ENCODE data around the gene PLXNA1. TPM values are rescaled to one million over a fixed set of nuclear protein-coding genes. Genes with fewer than 3 reads are reported as not detected.

Gene PLXNA1
- total RNA-seq, 1 donor from 2014 or later: 63.3 TPM

DNA sequence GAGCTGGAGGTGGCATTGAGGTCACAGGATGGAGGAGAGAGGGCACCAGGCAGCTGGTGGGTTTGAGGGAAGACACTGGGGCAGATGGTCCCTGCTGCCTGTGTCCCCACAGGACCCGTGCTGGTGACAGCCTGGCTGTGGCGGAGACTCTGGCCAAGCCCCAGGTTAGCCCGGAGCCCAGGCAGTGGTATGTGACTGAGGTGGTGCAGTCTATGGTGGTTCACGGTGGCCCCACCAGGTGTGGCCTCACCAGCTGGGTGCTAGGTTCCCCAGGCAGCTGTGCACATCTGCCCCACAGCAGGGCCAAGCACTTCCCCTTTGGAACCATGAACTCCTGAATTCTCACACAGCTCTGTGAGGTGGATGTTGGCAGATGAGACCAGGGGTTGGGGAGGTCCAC, 15.4 kb downstream of the PLXNA1 start:
- no peaks in the 10 kb centered on the region for H3K9me3 Mint-ChIP-seq (ENCODE audit: unreplicated experiment)
- Histone ChIP-seq H3K9me3 (ENCODE audit: insufficient read depth, low read depth, low read length) (no peaks in the 10 kb centered on the region), H3K36me3 (ENCODE audit: insufficient read depth, low read length) (no peaks in the 10 kb centered on the region), H3K4me2 (ENCODE audit: low read length) (no peak overlapping the region), H2AFZ (ENCODE audit: low read depth, low read length) (no peak overlapping the region), H3K4me1 (ENCODE audit: insufficient read depth, low read length) (peaks cover 23% of the 10 kb centered on the region), H3K4me3 (ENCODE audit: insufficient read depth, low read depth, low read length) (no peak overlapping the region), H3K27ac (ENCODE audit: low read depth, low read length) (no peak overlapping the region), H3K79me2 (ENCODE audit: insufficient read depth, low read length) (peaks cover 90% of the 10 kb centered on the region), H4K20me1 (ENCODE audit: insufficient read depth, low read length) (peaks cover 57% of the 10 kb centered on the region), H3K9ac (ENCODE audit: low read length) (no peak overlapping the region), H3K27me3 (ENCODE audit: insufficient read depth, low read length) (no peaks in the 10 kb centered on the region)
- FAIRE-seq: no peak
- no peak for TF ChIP-seq EZH2 (IDR thresholded peaks at IDR 0.05; ENCODE audit: insufficient read depth, low read length)
- TF ChIP-seq, protein P1, sequence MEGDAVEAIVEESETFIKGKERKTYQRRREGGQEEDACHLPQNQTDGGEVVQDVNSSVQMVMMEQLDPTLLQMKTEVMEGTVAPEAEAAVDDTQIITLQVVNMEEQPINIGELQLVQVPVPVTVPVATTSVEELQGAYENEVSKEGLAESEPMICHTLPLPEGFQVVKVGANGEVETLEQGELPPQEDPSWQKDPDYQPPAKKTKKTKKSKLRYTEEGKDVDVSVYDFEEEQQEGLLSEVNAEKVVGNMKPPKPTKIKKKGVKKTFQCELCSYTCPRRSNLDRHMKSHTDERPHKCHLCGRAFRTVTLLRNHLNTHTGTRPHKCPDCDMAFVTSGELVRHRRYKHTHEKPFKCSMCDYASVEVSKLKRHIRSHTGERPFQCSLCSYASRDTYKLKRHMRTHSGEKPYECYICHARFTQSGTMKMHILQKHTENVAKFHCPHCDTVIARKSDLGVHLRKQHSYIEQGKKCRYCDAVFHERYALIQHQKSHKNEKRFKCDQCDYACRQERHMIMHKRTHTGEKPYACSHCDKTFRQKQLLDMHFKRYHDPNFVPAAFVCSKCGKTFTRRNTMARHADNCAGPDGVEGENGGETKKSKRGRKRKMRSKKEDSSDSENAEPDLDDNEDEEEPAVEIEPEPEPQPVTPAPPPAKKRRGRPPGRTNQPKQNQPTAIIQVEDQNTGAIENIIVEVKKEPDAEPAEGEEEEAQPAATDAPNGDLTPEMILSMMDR (IDR thresholded peaks at IDR 0.05; ENCODE audit: insufficient read depth, low read depth, low read length): no peak
- no peaks in the 10 kb centered on the region for H3K27me3 Mint-ChIP-seq (ENCODE audit: low read depth, unreplicated experiment)
- H3K4me3 Mint-ChIP-seq (ENCODE audit: unreplicated experiment): no peak overlapping the region
- peaks cover 8% of the 10 kb centered on the region for H3K4me1 Mint-ChIP-seq (ENCODE audit: low read depth, unreplicated experiment)
- no peak for DNase-seq (ENCODE audit: low read depth)
- no peaks in the 10 kb centered on the region for H3K36me3 Mint-ChIP-seq (ENCODE audit: low read depth, unreplicated experiment)
- peak overlapping the region; percentile 4 for H3K27ac Mint-ChIP-seq (ENCODE audit: unreplicated experiment)

DNA sequence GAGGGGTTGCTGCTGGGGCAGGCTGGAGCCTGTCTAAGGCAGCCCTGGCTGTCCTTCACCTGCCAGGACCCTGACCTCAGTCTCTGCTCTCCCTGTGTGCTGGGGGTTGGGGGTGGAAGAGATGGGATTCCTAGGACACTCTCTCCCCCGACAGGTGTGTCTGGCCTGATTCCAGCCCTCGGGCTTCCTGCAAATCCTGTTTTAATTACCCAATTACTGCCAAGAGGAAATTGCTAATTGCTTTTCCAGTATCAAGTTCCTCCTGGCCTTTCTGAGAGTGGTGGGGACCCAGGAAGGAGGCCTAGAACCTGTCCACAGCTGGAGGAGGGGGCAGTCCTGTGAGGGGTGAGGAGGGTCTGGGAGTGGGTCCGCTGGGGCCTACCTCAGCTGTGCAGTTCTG, 15.8 kb downstream of the PLXNA1 start:
- no peak overlapping the region for H2AFZ ChIP-seq (ENCODE audit: low read depth, low read length)
- FAIRE-seq (no peak), DNase-seq (ENCODE audit: low read depth) (no peak)
- Mint-ChIP-seq H3K27ac (ENCODE audit: unreplicated experiment) (no peak overlapping the region), H3K4me3 (ENCODE audit: unreplicated experiment) (no peak overlapping the region), H3K4me1 (ENCODE audit: low read depth, unreplicated experiment) (peaks cover 8% of the 10 kb centered on the region), H3K9me3 (ENCODE audit: unreplicated experiment) (no peaks in the 10 kb centered on the region), H3K36me3 (ENCODE audit: low read depth, unreplicated experiment) (no peaks in the 10 kb centered on the region), H3K27me3 (ENCODE audit: low read depth, unreplicated experiment) (no peaks in the 10 kb centered on the region)
- H3K4me1 ChIP-seq (ENCODE audit: insufficient read depth, low read length): peaks cover 26% of the 10 kb centered on the region
- H3K4me3 ChIP-seq (ENCODE audit: insufficient read depth, low read depth, low read length): no peak overlapping the region
- no peak overlapping the region for H3K27ac ChIP-seq (ENCODE audit: low read depth, low read length)
- H3K9me3 ChIP-seq (ENCODE audit: insufficient read depth, low read depth, low read length): no peaks in the 10 kb centered on the region
- no peak overlapping the region for H3K9ac ChIP-seq (ENCODE audit: low read length)
- no peak overlapping the region for H3K4me2 ChIP-seq (ENCODE audit: low read length)
- peaks cover 86% of the 10 kb centered on the region for H3K79me2 ChIP-seq (ENCODE audit: insufficient read depth, low read length)
- peaks cover 53% of the 10 kb centered on the region for H4K20me1 ChIP-seq (ENCODE audit: insufficient read depth, low read length)
- H3K36me3 ChIP-seq (ENCODE audit: insufficient read depth, low read length): no peaks in the 10 kb centered on the region
- H3K27me3 ChIP-seq (ENCODE audit: insufficient read depth, low read length): no peaks in the 10 kb centered on the region
- TF ChIP-seq EZH2 (IDR thresholded peaks at IDR 0.05; ENCODE audit: insufficient read depth, low read length): no peak
- TF ChIP-seq, protein P1 (IDR thresholded peaks at IDR 0.05; ENCODE audit: insufficient read depth, low read depth, low read length): no peak

DNA sequence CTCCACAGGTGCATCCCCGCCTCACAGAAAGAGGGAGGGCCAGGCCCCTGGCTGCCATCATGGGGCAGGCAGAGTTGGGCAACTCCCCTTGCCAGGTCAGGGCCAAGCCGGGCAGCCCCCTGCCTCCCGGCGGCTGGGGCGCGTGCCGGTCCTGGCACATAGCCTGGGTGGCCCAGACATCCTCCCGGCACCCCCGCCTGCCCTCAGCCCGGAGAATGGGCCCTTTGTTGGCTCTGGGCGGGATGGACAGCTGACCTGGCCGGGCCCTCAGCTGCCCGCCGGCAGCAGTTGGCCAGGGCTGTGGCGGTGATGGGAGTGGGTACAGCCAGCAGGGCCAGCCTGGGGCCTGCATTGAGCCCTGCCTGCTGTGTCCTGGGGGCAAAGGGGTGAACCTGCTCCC, 16.5 kb downstream of the PLXNA1 start:
- no peaks in the 10 kb centered on the region for H3K9me3 ChIP-seq (ENCODE audit: insufficient read depth, low read depth, low read length)
- TF ChIP-seq EZH2 (IDR thresholded peaks at IDR 0.05; ENCODE audit: insufficient read depth, low read length): no peak
- TF ChIP-seq, protein P1 (IDR thresholded peaks at IDR 0.05; ENCODE audit: insufficient read depth, low read depth, low read length): no peak
- no peaks in the 10 kb centered on the region for H3K36me3 ChIP-seq (ENCODE audit: insufficient read depth, low read length)
- Mint-ChIP-seq H3K27ac (ENCODE audit: unreplicated experiment) (no peak overlapping the region), H3K36me3 (ENCODE audit: low read depth, unreplicated experiment) (no peaks in the 10 kb centered on the region), H3K4me3 (ENCODE audit: unreplicated experiment) (no peak overlapping the region), H3K4me1 (ENCODE audit: low read depth, unreplicated experiment) (peaks cover 8% of the 10 kb centered on the region), H3K27me3 (ENCODE audit: low read depth, unreplicated experiment) (no peaks in the 10 kb centered on the region), H3K9me3 (ENCODE audit: unreplicated experiment) (no peaks in the 10 kb centered on the region)
- FAIRE-seq: no peak
- H3K27me3 ChIP-seq (ENCODE audit: insufficient read depth, low read length): no peaks in the 10 kb centered on the region
- H3K4me3 ChIP-seq (ENCODE audit: insufficient read depth, low read depth, low read length): no peak overlapping the region
- peaks cover 79% of the 10 kb centered on the region for H3K79me2 ChIP-seq (ENCODE audit: insufficient read depth, low read length)
- H3K4me1 ChIP-seq (ENCODE audit: insufficient read depth, low read length): peaks cover 26% of the 10 kb centered on the region
- H4K20me1 ChIP-seq (ENCODE audit: insufficient read depth, low read length): peaks cover 46% of the 10 kb centered on the region
- no peak overlapping the region for H2AFZ ChIP-seq (ENCODE audit: low read depth, low read length)
- H3K4me2 ChIP-seq (ENCODE audit: low read length): no peak overlapping the region
- no peak overlapping the region for H3K9ac ChIP-seq (ENCODE audit: low read length)
- DNase-seq (ENCODE audit: low read depth): no peak
- H3K27ac ChIP-seq (ENCODE audit: low read depth, low read length): no peak overlapping the region

Data from astrocyte (in vitro differentiated cells and primary cell).